Endothelial cell of umbilical vein (primary cell): ENCODE data around the gene MAPKAP1. TPM values are rescaled to one million over a fixed set of nuclear protein-coding genes. Genes with fewer than 3 reads are reported as not detected.

ENCODE experiments used
- BruUV-seq: library from RNA; stranded (reverse); fragments of 400-500 nt; replicated peaks from 2 replicates; lab custom pipeline; 2021; lab: Mats Ljungman, UMichigan
- CTCF ChIA-PET: fragments of 300-600, 350-600 bp; sonication (Branson Sonifier 250); formaldehyde crosslinking; loops from one replicate; lab custom pipeline; 2021; ENCODE audit warnings: antibody characterized with exemption, inconsistent platforms; lab: Charles Lee
- POLR2A ChIA-PET: fragments of 300-600, 350-600 bp; sonication (Branson Sonifier 250); formaldehyde crosslinking; loops from one replicate; lab custom pipeline; 2021; ENCODE audit warnings: antibody characterized with exemption, inconsistent platforms; lab: Charles Lee
- DNase-seq: peaks from one replicate; pipeline ENCODE4 v3.0.0-alpha.2; 2011; ENCODE audit warnings: low read depth, low spot score
- FAIRE-seq: peaks from 2 replicates; lab custom pipeline; 2011; peaks lifted over from hg19 to GRCh38; lab: Jason Lieb, UNC
- H2AFZ ChIP-seq: 2 replicates; pipeline ENCODE4 v1.6.0; 2012; ENCODE audit warnings: low read depth, low read length, control low read depth, inconsistent platforms
- H3K27ac ChIP-seq: 2 replicates; pipeline ENCODE4 v1.5.1; 2011; ENCODE audit warnings: low read depth, mild to moderate bottlenecking, control low read depth, low read length, moderate library complexity; ENCODE audit not compliant: insufficient read depth
- H3K27me3 ChIP-seq, 2 experiments: 2 replicates each; pipeline versions ENCODE4 v1.6.0 to v1.6.1; 2011; ENCODE audit warnings: low read length in 2 of 2, mixed read lengths in 1 of 2; ENCODE audit not compliant: control insufficient read depth in 2 of 2, insufficient read depth in 2 of 2
- H3K36me3 ChIP-seq, 2 experiments: 2 replicates in 1 of 2; 3 replicates in 1 of 2; pipeline ENCODE4 v1.5.1; 2011; ENCODE audit warnings: low read length in 2 of 2, mild to moderate bottlenecking in 1 of 2, moderate library complexity in 1 of 2; ENCODE audit not compliant: control insufficient read depth in 2 of 2, insufficient read depth in 2 of 2; ENCODE audit errors: extremely low read depth in 1 of 2
- H3K4me1 ChIP-seq: 3 replicates; pipeline ENCODE4 v1.5.1; 2011; ENCODE audit warnings: mild to moderate bottlenecking, low read length; ENCODE audit not compliant: control insufficient read depth, insufficient read depth; ENCODE audit errors: extremely low read depth
- H3K4me2 ChIP-seq: 2 replicates; pipeline ENCODE4 v1.6.1; 2011; ENCODE audit warnings: low read length, control low read depth, mixed read lengths; ENCODE audit not compliant: insufficient read depth
- H3K4me3 ChIP-seq, 3 experiments: fragments of 200-600 bp in 1 of 3; sonication (generic), shearing (Covaris generic) in 1 of 3; replicated peaks in 1 of 3; 2 replicates each; pipeline ENCODE4 v1.5.1; 2011 to 2016; ENCODE audit warnings: control low read depth in 3 of 3, low read length in 3 of 3, mild to moderate bottlenecking in 2 of 3, inconsistent platforms in 1 of 3, low read depth in 1 of 3, moderate library complexity in 1 of 3; ENCODE audit not compliant: insufficient read depth in 1 of 3
- H3K79me2 ChIP-seq: 2 replicates; pipeline ENCODE4 v1.6.0; 2012; ENCODE audit warnings: low read length, inconsistent platforms; ENCODE audit not compliant: control insufficient read depth, insufficient read depth
- H3K9ac ChIP-seq: replicated peaks from 2 replicates; pipeline ENCODE3; 2011; ENCODE audit warnings: low read length, control low read depth; ENCODE audit not compliant: insufficient read depth; ENCODE audit errors: extremely low read depth
- H3K9me1 ChIP-seq: replicated peaks from 3 replicates; pipeline ENCODE4 v1.6.0; 2011; ENCODE audit warnings: mild to moderate bottlenecking, low read length; ENCODE audit not compliant: control insufficient read depth, insufficient read depth; ENCODE audit errors: extremely low read depth
- H3K9me3 ChIP-seq: replicated peaks from 2 replicates; pipeline ENCODE4 v1.5.1; 2012; ENCODE audit warnings: low read length, inconsistent platforms; ENCODE audit not compliant: control insufficient read depth, insufficient read depth
- H4K20me1 ChIP-seq: replicated peaks from 2 replicates; pipeline ENCODE3; 2011; ENCODE audit warnings: mild to moderate bottlenecking, low read length; ENCODE audit not compliant: control insufficient read depth, insufficient read depth; ENCODE audit errors: extremely low read depth
- EZH2 ChIP-seq: IDR thresholded peaks from 2 replicates; pipeline ENCODE4 v1.6.1; 2012; ENCODE audit warnings: borderline replicate concordance, low read depth, mild to moderate bottlenecking, moderate library complexity, low read length, inconsistent platforms; ENCODE audit not compliant: severe bottlenecking
- FOS ChIP-seq: IDR thresholded peaks from 2 replicates; pipeline ENCODE4 v1.6.1; 2011; ENCODE audit warnings: mild to moderate bottlenecking, low read length, moderate library complexity, borderline replicate concordance; ENCODE audit not compliant: insufficient read depth
- GATA2 ChIP-seq: IDR thresholded peaks from 2 replicates; pipeline ENCODE4 v1.7.0; 2011; ENCODE audit warnings: low read depth, mild to moderate bottlenecking, moderate library complexity, mixed read lengths, low read length; ENCODE audit not compliant: insufficient read length, insufficient read depth
- JUN ChIP-seq: IDR thresholded peaks from 2 replicates; pipeline ENCODE4 v1.6.1; 2011; ENCODE audit warnings: borderline replicate concordance, low read depth; ENCODE audit not compliant: insufficient read length, insufficient read depth
- MYC ChIP-seq: IDR thresholded peaks from one replicate; pipeline ENCODE4 v1.6.1; 2011; ENCODE audit warnings: mild to moderate bottlenecking, low read depth, low read length
- POLR2A ChIP-seq: IDR thresholded peaks from 2 replicates; pipeline ENCODE4 v1.6.1; 2012; ENCODE audit warnings: low read depth, mild to moderate bottlenecking, control low read depth, low read length
- POLR2AphosphoS5 ChIP-seq: IDR thresholded peaks from 2 replicates; pipeline ENCODE4 v1.6.1; 2012; ENCODE audit warnings: low read depth, mild to moderate bottlenecking, control low read depth, low read length, moderate library complexity; ENCODE audit not compliant: insufficient read depth
- dilution Hi-C: fragments of 300-500 bp; cut with MboI; formaldehyde crosslinking; loops from one replicate; pipeline ENCODE4 v1.15.0; 2019; ENCODE audit warnings: low sequenced_read_pairs; ENCODE audit not compliant: extremely low pct_ligation_motif_present
- intact Hi-C: fragments of 100-400 bp; cut with micrococcal nuclease; formaldehyde crosslinking; loops from one replicate; pipeline ENCODE4 v1.10.0; 2022
- polyA plus RNA-seq, 4 experiments: library from polyadenylated mRNA; depleted of rRNA in 3 of 4; stranded (reverse) in 3 of 4; unstranded in 1 of 4; fragments of >200 nt; gene quantifications; 2 replicates each; pipeline versions ENCODE4 v1.2.1 to v1.2.3, GENCODE V29; 2011 to 2012; ENCODE audit warnings: missing spikeins in 1 of 4
- total RNA-seq: library from RNA; stranded (reverse); gene quantifications from 2 replicates; pipeline ENCODE4 v1.2.3, GENCODE V29; 2021
- TF ChIP-seq, protein P1 (sequence below): IDR thresholded peaks from 2 replicates; pipeline ENCODE4 v1.6.1; 2011; ENCODE audit not compliant: insufficient read depth, insufficient read length
- TF ChIP-seq, protein P2 (sequence below), 2 donors: IDR thresholded peaks; 1 replicate in 1 of 2; 2 replicates in 1 of 2; pipeline ENCODE4 v1.5.1; 2011; ENCODE audit warnings: low read length in 2 of 2, mild to moderate bottlenecking in 2 of 2, moderate library complexity in 2 of 2, control low read depth in 1 of 2, inconsistent platforms in 1 of 2, low read depth in 1 of 2; ENCODE audit not compliant: insufficient read depth in 1 of 2; ENCODE audit errors: extremely low read depth in 1 of 2

MAPKAP1 gene
- total and polyA plus RNA-seq, 2 donors (not counting 3 experiments of a cell fraction or from before 2014, with no cell fraction given): 61.9 to 99.1 TPM

DNA sequence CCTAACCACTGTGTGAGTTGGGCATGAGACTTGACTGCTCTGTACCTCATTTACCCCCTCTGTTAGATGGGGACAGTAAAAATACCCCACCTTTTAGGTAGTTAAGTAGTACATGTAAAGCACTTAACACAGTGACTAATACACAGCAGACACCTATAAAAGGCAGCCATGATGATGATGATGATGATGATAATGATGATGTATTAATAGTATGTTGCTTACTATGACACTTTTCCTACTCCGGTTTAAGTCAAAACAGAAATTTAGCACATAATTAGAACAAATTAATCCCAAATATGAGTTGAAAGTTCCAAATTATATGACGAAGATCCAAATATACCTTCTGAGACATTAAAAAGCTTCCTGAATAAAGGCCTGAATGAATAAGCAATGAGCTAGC, 223.3 kb downstream of the MAPKAP1 start:
- BruUV-seq: no TSS peak
- ChIA-PET CTCF (interaction anchor here (1.1 to 1.8 kb wide), 4 partner anchors 9 to 76 kb away, joined by 3 to 6 read pairs (median 4); no protein-coding TSS in a partner anchor), POLR2A (no interaction called here)
- H3K79me2 ChIP-seq: no peaks in the 10 kb centered on the region
- intact Hi-C loops (no loop called here), dilution Hi-C loops (no loop called here)
- no peaks in the 10 kb centered on the region for H3K9me3 ChIP-seq
- H3K36me3 ChIP-seq: peaks cover 0 to 2% of the 10 kb centered on the region in 2 experiments
- H3K4me1 ChIP-seq: no peaks in the 10 kb centered on the region
- H2AFZ ChIP-seq: no peak overlapping the region
- H3K27me3 ChIP-seq: no peaks in the 10 kb centered on the region
- TF ChIP-seq, protein P1, sequence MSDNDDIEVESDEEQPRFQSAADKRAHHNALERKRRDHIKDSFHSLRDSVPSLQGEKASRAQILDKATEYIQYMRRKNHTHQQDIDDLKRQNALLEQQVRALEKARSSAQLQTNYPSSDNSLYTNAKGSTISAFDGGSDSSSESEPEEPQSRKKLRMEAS: no peak
- TF ChIP-seq POLR2AphosphoS5: no peak
- TF ChIP-seq EZH2: no peak
- TF ChIP-seq MYC: no peak
- TF ChIP-seq, protein P2, sequence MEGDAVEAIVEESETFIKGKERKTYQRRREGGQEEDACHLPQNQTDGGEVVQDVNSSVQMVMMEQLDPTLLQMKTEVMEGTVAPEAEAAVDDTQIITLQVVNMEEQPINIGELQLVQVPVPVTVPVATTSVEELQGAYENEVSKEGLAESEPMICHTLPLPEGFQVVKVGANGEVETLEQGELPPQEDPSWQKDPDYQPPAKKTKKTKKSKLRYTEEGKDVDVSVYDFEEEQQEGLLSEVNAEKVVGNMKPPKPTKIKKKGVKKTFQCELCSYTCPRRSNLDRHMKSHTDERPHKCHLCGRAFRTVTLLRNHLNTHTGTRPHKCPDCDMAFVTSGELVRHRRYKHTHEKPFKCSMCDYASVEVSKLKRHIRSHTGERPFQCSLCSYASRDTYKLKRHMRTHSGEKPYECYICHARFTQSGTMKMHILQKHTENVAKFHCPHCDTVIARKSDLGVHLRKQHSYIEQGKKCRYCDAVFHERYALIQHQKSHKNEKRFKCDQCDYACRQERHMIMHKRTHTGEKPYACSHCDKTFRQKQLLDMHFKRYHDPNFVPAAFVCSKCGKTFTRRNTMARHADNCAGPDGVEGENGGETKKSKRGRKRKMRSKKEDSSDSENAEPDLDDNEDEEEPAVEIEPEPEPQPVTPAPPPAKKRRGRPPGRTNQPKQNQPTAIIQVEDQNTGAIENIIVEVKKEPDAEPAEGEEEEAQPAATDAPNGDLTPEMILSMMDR (IDR thresholded peaks at IDR 0.05; ENCODE audit: extremely low read depth in 1 of 2, insufficient read depth in 1 of 2, low read depth in 1 of 2, low read length in 2 of 2): no peak
- no peak for TF ChIP-seq POLR2A
- TF ChIP-seq GATA2: no peak
- TF ChIP-seq JUN: no peak
- no peak for TF ChIP-seq FOS
- H3K9ac ChIP-seq: no peak overlapping the region
- H4K20me1 ChIP-seq: no peaks in the 10 kb centered on the region
- H3K4me2 ChIP-seq: no peak overlapping the region
- H3K27ac ChIP-seq: no peak overlapping the region
- H3K4me3 ChIP-seq: no peak overlapping the region
- no peak for DNase-seq
- no peak for FAIRE-seq
- no peaks in the 10 kb centered on the region for H3K9me1 ChIP-seq
